A673 (cell line): ENCODE data around the gene GULP1.

Source experiments
- EZH2 ChIP-seq: fragments of 200-600 bp; sonication (generic); IDR thresholded peaks from 2 replicates; pipeline ENCODE4 v1.6.1; 2017; ENCODE audit warnings: borderline replicate concordance, low read depth, mild to moderate bottlenecking, mixed read lengths, antibody characterized with exemption, low read length; ENCODE audit not compliant: poor library complexity, severe bottlenecking
- TF ChIP-seq, protein P1 (sequence below): fragments of 300-800, 200-600 bp; sonication (generic); conservative IDR thresholded peaks from 2 replicates; pipeline ENCODE4 v1.5.1; 2017; ENCODE audit warnings: low read depth, mild to moderate bottlenecking, antibody characterized with exemption, low read length, moderate library complexity, mixed read lengths

DNA sequence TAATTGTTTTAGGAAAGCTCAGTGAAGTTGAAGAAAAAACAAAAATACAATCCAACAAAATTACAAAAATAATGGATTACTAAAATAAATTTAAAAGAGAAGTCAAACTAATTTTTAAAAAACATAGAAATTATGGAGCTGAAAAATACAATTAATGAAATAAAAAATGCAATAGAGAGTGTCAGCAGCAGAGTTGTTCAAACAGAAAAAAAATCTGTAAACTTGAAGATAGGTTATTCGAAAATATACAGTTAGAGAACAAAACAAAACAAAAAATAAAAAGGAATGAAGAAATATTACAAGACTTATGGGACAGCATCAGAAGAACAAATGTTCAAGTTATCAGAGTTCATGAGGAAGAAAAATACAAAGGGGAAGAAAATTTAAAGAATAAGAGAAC lies 114.7 kb downstream of the GULP1 start:
- TF ChIP-seq, protein P1, sequence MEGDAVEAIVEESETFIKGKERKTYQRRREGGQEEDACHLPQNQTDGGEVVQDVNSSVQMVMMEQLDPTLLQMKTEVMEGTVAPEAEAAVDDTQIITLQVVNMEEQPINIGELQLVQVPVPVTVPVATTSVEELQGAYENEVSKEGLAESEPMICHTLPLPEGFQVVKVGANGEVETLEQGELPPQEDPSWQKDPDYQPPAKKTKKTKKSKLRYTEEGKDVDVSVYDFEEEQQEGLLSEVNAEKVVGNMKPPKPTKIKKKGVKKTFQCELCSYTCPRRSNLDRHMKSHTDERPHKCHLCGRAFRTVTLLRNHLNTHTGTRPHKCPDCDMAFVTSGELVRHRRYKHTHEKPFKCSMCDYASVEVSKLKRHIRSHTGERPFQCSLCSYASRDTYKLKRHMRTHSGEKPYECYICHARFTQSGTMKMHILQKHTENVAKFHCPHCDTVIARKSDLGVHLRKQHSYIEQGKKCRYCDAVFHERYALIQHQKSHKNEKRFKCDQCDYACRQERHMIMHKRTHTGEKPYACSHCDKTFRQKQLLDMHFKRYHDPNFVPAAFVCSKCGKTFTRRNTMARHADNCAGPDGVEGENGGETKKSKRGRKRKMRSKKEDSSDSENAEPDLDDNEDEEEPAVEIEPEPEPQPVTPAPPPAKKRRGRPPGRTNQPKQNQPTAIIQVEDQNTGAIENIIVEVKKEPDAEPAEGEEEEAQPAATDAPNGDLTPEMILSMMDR: no peak
- no peak for TF ChIP-seq EZH2
